Left ventricle myocardium inferior (tissue), 1 donor: ENCODE data around the gene SLC46A1. TPM values are rescaled to one million over a fixed set of nuclear protein-coding genes. Genes with fewer than 3 reads are reported as not detected.
A peak's percentile ranks its signal among the peaks of the same experiment; 100 is the strongest.

Experiments
- DNase-seq: peaks from one replicate; pipeline ENCODE4 v3.0.0-alpha.2; 2020
- H3K27ac ChIP-seq: fragments of 200-600 bp; replicated peaks from 2 replicates; pipeline ENCODE4 v1.8.0; 2021
- H3K27me3 ChIP-seq: fragments of 200-600 bp; 2 replicates; pipeline ENCODE4 v1.8.0; 2021; ENCODE audit warnings: low read depth
- H3K36me3 ChIP-seq: fragments of 200-600 bp; 2 replicates; pipeline ENCODE4 v1.8.0; 2021
- H3K4me1 ChIP-seq: fragments of 200-600 bp; 2 replicates; pipeline ENCODE4 v1.8.0; 2021
- H3K4me3 ChIP-seq: fragments of 200-600 bp; 2 replicates; pipeline ENCODE4 v1.8.0; 2021; ENCODE audit warnings: mild to moderate bottlenecking, moderate library complexity
- H3K9me3 ChIP-seq: fragments of 200-600 bp; replicated peaks from 2 replicates; pipeline ENCODE4 v1.8.0; 2021
- intact Hi-C: fragments of 100-400 bp; cut with micrococcal nuclease; formaldehyde crosslinking; loops from one replicate; pipeline ENCODE4 v1.11.0; 2022
- total RNA-seq: library from RNA; stranded (reverse); fragmentation: NEBNext Ultra II Directional; extraction: Animal tissue kit (Norgen Biotek cat#: 25700); gene quantifications from one replicate; pipeline ENCODE4 v1.2.1, GENCODE V29; 2021
- TF ChIP-seq, protein P1 (sequence below): fragments of 200-600 bp; IDR thresholded peaks from 2 replicates; pipeline ENCODE4 v1.8.0; 2021; ENCODE audit warnings: antibody characterized with exemption, mild to moderate bottlenecking, borderline replicate concordance
- donor health status: DM: no; HTN: yes; CAD: no; lungs with severe emphysema.

The SLC46A1 gene
- total RNA-seq, 1 donor from 2014 or later = 6.0 TPM

DNA sequence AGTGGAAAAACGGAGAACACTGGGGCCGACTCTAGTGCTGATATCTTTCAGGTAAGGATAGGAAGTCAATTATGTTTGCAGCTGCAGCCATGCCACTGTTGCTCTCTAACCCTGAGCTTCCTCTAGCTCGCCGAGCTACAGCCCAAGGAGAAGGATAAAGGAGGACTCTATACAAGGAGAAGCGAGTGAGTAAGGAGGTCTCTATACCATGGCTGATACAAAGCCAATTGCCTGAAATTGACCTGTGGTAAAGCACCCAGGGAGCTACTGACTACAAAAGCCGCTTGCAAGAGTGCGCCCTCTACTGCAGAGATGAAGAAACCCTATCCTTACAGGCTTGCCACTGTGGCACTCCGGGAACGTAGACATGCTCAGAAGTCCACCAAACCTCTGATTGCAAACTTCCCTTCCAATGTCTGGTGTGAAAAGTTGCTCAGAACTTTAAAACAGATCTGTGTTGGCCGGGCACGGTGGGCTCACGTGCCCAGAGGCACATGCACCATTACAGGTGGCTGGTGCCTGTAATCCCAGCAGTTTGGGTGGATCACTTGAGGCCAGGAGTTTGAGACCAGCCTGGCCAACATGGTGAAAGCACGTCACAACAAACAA, 10.8 kb upstream of the SLC46A1 start:
- peaks cover 5% of the 10 kb centered on the region for H3K4me1 ChIP-seq
- intact Hi-C loops = no loop called here
- H3K4me3 ChIP-seq = no peak overlapping the region
- no peaks in the 10 kb centered on the region for H3K9me3 ChIP-seq
- H3K27ac ChIP-seq = no peak overlapping the region
- no peaks in the 10 kb centered on the region for H3K36me3 ChIP-seq
- H3K27me3 ChIP-seq = peaks cover 25% of the 10 kb centered on the region
- TF ChIP-seq, protein P1, sequence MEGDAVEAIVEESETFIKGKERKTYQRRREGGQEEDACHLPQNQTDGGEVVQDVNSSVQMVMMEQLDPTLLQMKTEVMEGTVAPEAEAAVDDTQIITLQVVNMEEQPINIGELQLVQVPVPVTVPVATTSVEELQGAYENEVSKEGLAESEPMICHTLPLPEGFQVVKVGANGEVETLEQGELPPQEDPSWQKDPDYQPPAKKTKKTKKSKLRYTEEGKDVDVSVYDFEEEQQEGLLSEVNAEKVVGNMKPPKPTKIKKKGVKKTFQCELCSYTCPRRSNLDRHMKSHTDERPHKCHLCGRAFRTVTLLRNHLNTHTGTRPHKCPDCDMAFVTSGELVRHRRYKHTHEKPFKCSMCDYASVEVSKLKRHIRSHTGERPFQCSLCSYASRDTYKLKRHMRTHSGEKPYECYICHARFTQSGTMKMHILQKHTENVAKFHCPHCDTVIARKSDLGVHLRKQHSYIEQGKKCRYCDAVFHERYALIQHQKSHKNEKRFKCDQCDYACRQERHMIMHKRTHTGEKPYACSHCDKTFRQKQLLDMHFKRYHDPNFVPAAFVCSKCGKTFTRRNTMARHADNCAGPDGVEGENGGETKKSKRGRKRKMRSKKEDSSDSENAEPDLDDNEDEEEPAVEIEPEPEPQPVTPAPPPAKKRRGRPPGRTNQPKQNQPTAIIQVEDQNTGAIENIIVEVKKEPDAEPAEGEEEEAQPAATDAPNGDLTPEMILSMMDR = peak; percentile 76
- DNase-seq = no peak

DNA sequence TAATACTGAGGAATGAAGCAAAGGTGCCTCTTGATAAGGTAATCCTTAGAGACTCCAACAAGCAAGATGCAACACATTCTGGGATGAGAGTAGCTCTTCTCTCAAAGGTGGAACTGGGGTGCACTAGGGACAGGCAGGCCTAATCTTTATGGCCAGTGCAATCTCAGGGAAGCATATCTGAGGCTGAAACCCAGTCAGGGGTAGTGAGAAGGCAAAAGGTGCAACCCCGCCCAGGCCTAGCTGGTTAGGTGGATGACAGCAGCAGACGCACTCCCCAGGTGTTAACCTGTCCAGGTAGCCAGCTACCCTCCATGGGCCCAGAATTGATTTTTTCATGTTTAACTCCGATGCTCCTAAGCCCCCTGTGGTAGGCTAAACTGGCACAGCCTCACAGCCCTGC, 9.9 kb upstream of the SLC46A1 start:
- Histone ChIP-seq H3K4me1 (peaks cover 5% of the 10 kb centered on the region), H3K27ac (no peak overlapping the region), H3K36me3 (no peaks in the 10 kb centered on the region), H3K9me3 (no peaks in the 10 kb centered on the region), H3K4me3 (no peak overlapping the region), H3K27me3 (peaks cover 33% of the 10 kb centered on the region)
- no peak for DNase-seq
- intact Hi-C loops = no loop called here
- TF ChIP-seq, protein P1 = no peak

DNA sequence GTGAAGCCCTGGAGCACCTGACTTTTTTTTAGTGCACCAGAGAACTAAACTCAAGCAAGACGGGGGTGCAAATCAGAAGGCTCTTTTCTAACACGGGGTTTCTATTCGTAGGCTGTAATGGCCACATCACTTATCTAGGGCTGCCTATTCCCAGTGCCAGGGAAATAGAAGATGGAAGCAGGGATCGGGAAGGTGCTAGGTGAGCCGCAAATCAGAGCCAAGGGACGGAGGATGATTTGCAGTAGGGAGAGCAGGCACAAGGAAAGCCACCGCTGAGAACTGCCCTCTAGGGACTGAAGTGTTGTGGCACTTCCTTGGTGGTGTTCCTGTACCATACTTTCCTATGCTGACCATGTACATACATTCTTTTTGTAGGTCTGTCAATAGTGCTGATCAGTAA, 7.8 kb upstream of the SLC46A1 start:
- no peaks in the 10 kb centered on the region for H3K36me3 ChIP-seq
- H3K4me3 ChIP-seq = no peak overlapping the region
- H3K27me3 ChIP-seq = peaks cover 32% of the 10 kb centered on the region
- peaks cover 5% of the 10 kb centered on the region for H3K4me1 ChIP-seq
- intact Hi-C loops = no loop called here
- H3K9me3 ChIP-seq = no peaks in the 10 kb centered on the region
- no peak for DNase-seq
- H3K27ac ChIP-seq = no peak overlapping the region
- TF ChIP-seq, protein P1 = no peak

DNA sequence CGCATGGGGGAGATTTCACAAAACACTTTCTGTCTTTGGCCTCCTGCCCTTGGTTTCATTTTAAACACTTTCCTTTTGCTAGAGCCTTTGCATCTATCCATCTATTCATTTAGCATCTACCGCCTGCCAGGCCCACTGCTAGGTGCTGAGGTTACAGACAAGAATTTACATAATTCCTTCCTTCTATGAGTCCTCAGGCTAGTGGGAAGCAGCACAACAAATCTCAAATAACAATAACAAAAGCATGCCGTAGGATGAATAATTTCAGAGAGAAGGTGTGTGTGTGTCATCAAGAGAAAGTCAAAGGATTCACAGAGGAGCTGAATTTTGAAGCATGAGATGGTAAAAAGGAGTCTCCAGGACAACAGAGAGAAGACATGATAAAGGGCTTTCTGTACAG, 6.1 kb upstream of the SLC46A1 start:
- TF ChIP-seq, protein P1 = no peak
- Histone ChIP-seq H3K27me3 (peaks cover 34% of the 10 kb centered on the region), H3K4me1 (peaks cover 5% of the 10 kb centered on the region), H3K36me3 (no peaks in the 10 kb centered on the region), H3K9me3 (no peaks in the 10 kb centered on the region), H3K4me3 (no peak overlapping the region), H3K27ac (no peak overlapping the region)
- intact Hi-C loops = no loop called here
- DNase-seq = no peak

DNA sequence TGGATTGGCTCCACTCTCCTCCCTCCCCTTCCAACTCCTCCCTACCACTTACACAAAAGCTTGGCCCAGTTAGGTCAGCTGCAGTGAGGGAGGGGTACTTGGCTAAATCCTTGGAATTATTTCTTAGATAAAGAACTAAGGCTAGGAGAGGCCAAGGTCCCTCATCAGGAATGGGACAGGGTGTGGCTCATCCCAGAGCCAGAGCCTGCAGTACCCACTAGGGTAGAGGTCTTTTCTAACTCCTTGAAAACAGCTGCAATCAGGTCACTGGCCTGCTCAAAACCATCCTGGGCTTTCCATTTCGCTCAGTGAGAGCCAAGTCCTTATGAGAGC, 1.9 kb upstream of the SLC46A1 start:
- peaks cover 41% of the 10 kb centered on the region for H3K27me3 ChIP-seq
- H3K27ac ChIP-seq = no peak overlapping the region
- DNase-seq = no peak
- H3K4me1 ChIP-seq = peaks cover 23% of the 10 kb centered on the region
- no peaks in the 10 kb centered on the region for H3K36me3 ChIP-seq
- TF ChIP-seq, protein P1 = no peak
- no peak overlapping the region for H3K4me3 ChIP-seq
- H3K9me3 ChIP-seq = no peaks in the 10 kb centered on the region
- intact Hi-C loops = no loop called here
